IPS DF 6.9 (cell line): ENCODE data around the gene CD55.

Experiments used
- DNase-seq: peaks from one replicate; pipeline ENCODE4 v3.0.0-alpha.2; 2013; ENCODE audit warnings: low read depth, low spot score
- H3K27ac ChIP-seq: one replicate; pipeline ENCODE4 v1.5.1; 2013; ENCODE audit warnings: low read length, control low read depth
- H3K27me3 ChIP-seq: 2 replicates; pipeline ENCODE4 v1.6.1; 2013; ENCODE audit warnings: mild to moderate bottlenecking, low read length; ENCODE audit not compliant: control insufficient read depth, insufficient read depth
- H3K36me3 ChIP-seq: 2 replicates; pipeline ENCODE4 v1.6.1; 2013; ENCODE audit warnings: low read length; ENCODE audit not compliant: control insufficient read depth, insufficient read depth
- H3K4me1 ChIP-seq: 2 replicates; pipeline ENCODE4 v1.6.1; 2013; ENCODE audit warnings: low read length; ENCODE audit not compliant: control insufficient read depth, insufficient read depth
- H3K4me3 ChIP-seq: 2 replicates; pipeline ENCODE4 v1.5.1; 2013; ENCODE audit warnings: mild to moderate bottlenecking, low read length
- H3K9me3 ChIP-seq: 2 replicates; pipeline ENCODE4 v1.6.1; 2013; ENCODE audit warnings: low read length, inconsistent platforms; ENCODE audit not compliant: control insufficient read depth, insufficient read depth
- WGBS: extraction: QIAGEN DNeasy Blood & Tissue Kit; methylation state at CpG from one replicate; pipeline ENCODE4 v1.1.7; 2013; ENCODE audit warnings: mixed read lengths, missing lambda C conversion rate; ENCODE audit not compliant: insufficient read length, insufficient coverage; 5-methylcytosine and 5-hydroxymethylcytosine counted together

Gene CD55

GRCh38 chr1:207362962-207363860, 41.7 kb downstream of the CD55 start:
- no peak overlapping the region for H3K27ac ChIP-seq
- no peak for DNase-seq
- no peaks in the 10 kb centered on the region for H3K36me3 ChIP-seq
- H3K4me1 ChIP-seq: no peaks in the 10 kb centered on the region; the same call in 1 of the 2 replicates
- no peaks in the 10 kb centered on the region for H3K27me3 ChIP-seq
- H3K4me3 ChIP-seq: no peak overlapping the region
- no CpG with 5 or more reads among the region's 6 CpGs for WGBS
- H3K9me3 ChIP-seq: no peaks in the 10 kb centered on the region

- H3K36me3 ChIP-seq: no peaks in the 10 kb centered on the region
Observed at GRCh38 chr1:207363871-207364270, 42.4 kb downstream of the CD55 start.

GRCh38 chr1:207364614-207365013, 43.1 kb downstream of the CD55 start:
- no peaks in the 10 kb centered on the region for H3K9me3 ChIP-seq
- H3K4me1 ChIP-seq: no peaks in the 10 kb centered on the region; the same call in 1 of the 2 replicates
- WGBS: no CpG with 5 or more reads among the region's 1 CpG
- no peaks in the 10 kb centered on the region for H3K27me3 ChIP-seq
- no peak overlapping the region for H3K4me3 ChIP-seq
- no peak for DNase-seq
- H3K27ac ChIP-seq: no peak overlapping the region
- no peaks in the 10 kb centered on the region for H3K36me3 ChIP-seq

More at GRCh38 chr1:207363871-207364270, 42.4 kb downstream of the CD55 start:
- Histone ChIP-seq H3K4me3 (no peak overlapping the region), H3K4me1 (no peaks in the 10 kb centered on the region; the same call in 1 of the 2 replicates), H3K27ac (no peak overlapping the region), H3K9me3 (no peaks in the 10 kb centered on the region), H3K27me3 (no peaks in the 10 kb centered on the region)
- no peak for DNase-seq

GRCh38 chr1:207365063-207365462, 43.6 kb downstream of the CD55 start:
- no CpG with 5 or more reads among the region's 2 CpGs for WGBS
- no peak for DNase-seq
- Histone ChIP-seq H3K9me3 (no peaks in the 10 kb centered on the region), H3K27me3 (no peaks in the 10 kb centered on the region), H3K36me3 (no peaks in the 10 kb centered on the region), H3K27ac (no peak overlapping the region), H3K4me1 (no peaks in the 10 kb centered on the region; the same call in 1 of the 2 replicates), H3K4me3 (no peak overlapping the region)

GRCh38 chr1:207366022-207366421, 44.5 kb downstream of the CD55 start:
- DNase-seq: no peak
- Histone ChIP-seq H3K27ac (no peak overlapping the region), H3K36me3 (no peaks in the 10 kb centered on the region), H3K4me1 (no peaks in the 10 kb centered on the region; the same call in 1 of the 2 replicates), H3K27me3 (no peaks in the 10 kb centered on the region), H3K9me3 (no peaks in the 10 kb centered on the region), H3K4me3 (no peak overlapping the region)
- WGBS: no CpG with 5 or more reads among the region's 2 CpGs

GRCh38 chr1:207388721-207389120, 67.2 kb downstream of the CD55 start:
- Histone ChIP-seq H3K36me3 (no peaks in the 10 kb centered on the region), H3K4me1 (no peaks in the 10 kb centered on the region), H3K27me3 (no peaks in the 10 kb centered on the region), H3K9me3 (no peaks in the 10 kb centered on the region), H3K4me3 (no peak overlapping the region), H3K27ac (no peak overlapping the region)
- no peak for DNase-seq

GRCh38 chr1:207389728-207390464, 68.4 kb downstream of the CD55 start:
- Histone ChIP-seq H3K27ac (no peak overlapping the region), H3K36me3 (no peaks in the 10 kb centered on the region), H3K4me1 (no peaks in the 10 kb centered on the region), H3K27me3 (no peaks in the 10 kb centered on the region), H3K4me3 (no peak overlapping the region), H3K9me3 (no peaks in the 10 kb centered on the region)
- no peak for DNase-seq
- no CpG with 5 or more reads among the region's 1 CpG for WGBS

- H3K4me3 ChIP-seq: no peak overlapping the region
- no peaks in the 10 kb centered on the region for H3K27me3 ChIP-seq
- H3K27ac ChIP-seq: no peak overlapping the region
- no peaks in the 10 kb centered on the region for H3K36me3 ChIP-seq
- H3K9me3 ChIP-seq: no peaks in the 10 kb centered on the region
- no peak for DNase-seq
- no peaks in the 10 kb centered on the region for H3K4me1 ChIP-seq
- WGBS: no CpG with 5 or more reads among the region's 4 CpGs
Observed at GRCh38 chr1:207393610-207394009, 72.1 kb downstream of the CD55 start.

- Histone ChIP-seq H3K27ac (no peak overlapping the region), H3K9me3 (no peaks in the 10 kb centered on the region), H3K36me3 (no peaks in the 10 kb centered on the region), H3K4me3 (no peak overlapping the region), H3K4me1 (no peaks in the 10 kb centered on the region), H3K27me3 (no peaks in the 10 kb centered on the region)
- no CpG with 5 or more reads among the region's 3 CpGs for WGBS
- DNase-seq: no peak
Observed at GRCh38 chr1:207396168-207396746, 74.8 kb downstream of the CD55 start.

- H3K27me3 ChIP-seq: no peaks in the 10 kb centered on the region
- no peak overlapping the region for H3K4me3 ChIP-seq
- H3K27ac ChIP-seq: no peak overlapping the region
- H3K9me3 ChIP-seq: no peaks in the 10 kb centered on the region
- DNase-seq: no peak
- H3K4me1 ChIP-seq: no peaks in the 10 kb centered on the region
- no peaks in the 10 kb centered on the region for H3K36me3 ChIP-seq
- WGBS: no CpG with 5 or more reads among the region's 2 CpGs
Observed at GRCh38 chr1:207397525-207397926, 76.0 kb downstream of the CD55 start.
